ENCODE measurements around the gene ATRAID.
A peak's percentile ranks its signal among the peaks of the same experiment; 100 is the strongest.
"Not testable (repeated sequence)": the region's sequence is repeated elsewhere in the genome, so short reads cannot be mapped to it uniquely, and the experiment has no call there.

The ATRAID gene

DNA sequence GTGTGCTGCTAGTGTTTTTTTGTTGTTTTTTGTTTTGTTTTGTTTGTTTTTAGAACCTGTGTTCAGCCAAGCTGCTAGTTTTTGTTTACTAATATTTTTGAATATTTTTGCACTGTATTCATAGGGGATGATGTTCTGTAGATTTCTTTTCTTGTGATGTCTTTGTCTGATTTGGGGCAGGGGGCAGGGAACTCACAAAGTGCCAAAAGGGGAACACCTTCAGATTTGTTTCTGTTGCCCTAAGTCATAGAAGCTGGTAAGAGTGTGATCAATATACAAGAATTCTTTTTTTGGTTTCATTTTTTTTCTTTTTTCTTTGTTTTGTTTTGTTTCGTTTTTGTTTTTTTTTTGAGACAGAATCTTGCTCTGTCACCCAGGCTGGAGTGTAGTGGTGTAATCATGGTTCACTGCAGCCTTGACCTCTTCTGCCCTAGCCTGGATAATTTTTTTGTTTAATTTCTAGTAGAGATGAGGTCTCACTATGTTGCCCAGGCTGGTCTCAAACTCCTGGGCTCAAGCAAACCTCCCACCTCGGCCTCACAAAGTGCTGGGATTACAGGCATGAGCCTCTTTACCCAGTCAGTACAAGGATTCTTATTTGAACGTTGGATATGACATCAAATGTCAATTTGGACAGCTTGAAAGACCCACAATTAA, 32.4 kb upstream of the ATRAID start:
- H3K27ac Mint-ChIP-seq (ENCODE audit: low read depth) = no peak overlapping the region

DNA sequence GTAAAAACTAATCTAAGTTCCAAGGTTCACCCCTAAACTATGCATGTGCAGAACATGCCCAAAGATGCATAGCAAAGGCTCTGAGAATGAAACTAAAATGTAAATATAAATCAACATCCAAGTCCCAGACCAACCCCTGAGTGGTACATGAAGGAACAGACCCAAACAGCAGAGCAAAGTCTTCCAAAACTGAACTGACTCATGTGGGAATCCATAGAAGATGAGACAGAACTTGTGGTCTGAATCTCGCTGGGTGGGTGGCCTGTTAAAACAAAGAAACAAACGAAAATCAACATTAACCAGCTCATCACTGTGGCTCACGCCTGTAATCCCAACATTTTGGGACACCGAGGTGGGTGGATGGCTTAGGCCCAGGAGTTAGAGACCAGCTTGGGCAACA, 29.5 kb upstream of the ATRAID start:
- no peaks in the 10 kb centered on the region for H3K36me3 Mint-ChIP-seq (ENCODE audit: insufficient read depth)
- ATAC-seq (replicated peaks; ENCODE audit: extremely low read depth, poor library complexity, severe bottlenecking) (no peak), DNase-seq (ENCODE audit: low spot score in 2 of 2) (no peak)
- H3K4me3 Mint-ChIP-seq = no peak overlapping the region
- no peaks in the 10 kb centered on the region for H3K4me1 Mint-ChIP-seq
- H3K27me3 Mint-ChIP-seq = peaks cover 81% of the 10 kb centered on the region
- no peaks in the 10 kb centered on the region for H3K9me3 Mint-ChIP-seq
- H3K27ac Mint-ChIP-seq (ENCODE audit: low read depth) = no peak overlapping the region

More for the DNA sequence above, 32.4 kb upstream of the ATRAID start:
- H3K4me3 Mint-ChIP-seq = no peak overlapping the region
- no peaks in the 10 kb centered on the region for H3K4me1 Mint-ChIP-seq
- no peaks in the 10 kb centered on the region for H3K36me3 Mint-ChIP-seq (ENCODE audit: insufficient read depth)
- DNase-seq (ENCODE audit: low spot score in 2 of 2) (no peak), ATAC-seq (replicated peaks; ENCODE audit: extremely low read depth, poor library complexity, severe bottlenecking) (no peak)
- no peaks in the 10 kb centered on the region for H3K9me3 Mint-ChIP-seq
- H3K27me3 Mint-ChIP-seq = peaks cover 59% of the 10 kb centered on the region

DNA sequence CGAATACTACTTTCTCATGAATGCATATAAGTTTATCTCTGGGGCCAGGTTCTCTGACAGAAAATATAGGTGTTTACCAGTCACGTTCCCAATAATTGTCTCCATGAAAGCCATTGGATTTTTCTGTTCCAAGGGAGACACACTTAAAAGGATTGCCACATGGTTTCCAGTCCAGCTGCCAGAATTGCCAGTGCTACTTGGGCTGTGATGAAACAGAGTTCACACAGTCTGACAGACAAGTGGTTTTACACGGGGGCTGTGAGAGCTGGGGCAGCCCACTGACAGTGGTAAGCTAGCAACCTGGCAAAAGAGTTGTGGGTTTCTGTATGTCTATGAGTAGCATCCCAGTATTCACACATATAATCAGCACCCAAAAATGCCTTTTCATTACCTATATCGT, 27.7 kb upstream of the ATRAID start:
- no peak for ATAC-seq (replicated peaks; ENCODE audit: extremely low read depth, poor library complexity, severe bottlenecking)
- Mint-ChIP-seq H3K27ac (ENCODE audit: low read depth) (no peak overlapping the region), H3K36me3 (ENCODE audit: insufficient read depth) (no peaks in the 10 kb centered on the region), H3K27me3 (peaks cover 75% of the 10 kb centered on the region), H3K9me3 (no peaks in the 10 kb centered on the region), H3K4me3 (no peak overlapping the region), H3K4me1 (no peaks in the 10 kb centered on the region)
- no peak for DNase-seq (ENCODE audit: low spot score in 2 of 2)

DNA sequence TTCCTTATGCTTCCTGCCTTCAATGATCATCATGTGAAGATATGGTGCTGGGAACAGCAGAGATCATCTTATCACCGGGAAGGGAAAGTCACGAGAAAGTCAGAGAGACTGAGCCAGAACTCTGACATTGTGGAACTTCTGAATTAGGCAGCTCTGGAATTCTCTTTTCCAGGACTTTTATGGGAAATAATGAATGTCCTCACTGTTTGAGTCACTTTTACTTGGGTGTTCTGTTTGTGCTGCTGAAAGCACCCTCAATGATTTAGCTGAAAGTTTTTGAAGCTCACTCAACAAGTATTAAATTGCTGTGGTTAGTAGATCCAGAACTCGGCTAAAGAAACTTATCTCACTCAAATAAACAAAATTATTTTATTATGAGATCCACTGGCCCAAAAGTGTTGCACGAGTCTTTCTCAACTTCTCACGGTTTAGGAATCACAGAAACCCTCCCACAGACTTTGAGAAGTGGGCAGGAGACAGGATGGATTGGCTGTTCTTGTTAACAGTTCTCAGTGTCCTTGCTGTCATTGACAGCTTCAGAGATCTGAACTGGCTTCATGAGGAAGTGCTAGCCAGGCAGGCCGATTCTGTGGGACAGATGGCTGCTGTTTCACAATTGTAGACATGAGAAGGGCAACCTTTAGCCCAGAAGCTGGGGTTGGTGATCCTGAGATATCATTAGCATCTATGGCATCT, 26.4 kb upstream of the ATRAID start:
- H3K27me3 Mint-ChIP-seq = peaks cover 61% of the 10 kb centered on the region
- no peak for ATAC-seq (replicated peaks; ENCODE audit: extremely low read depth, poor library complexity, severe bottlenecking)

DNA sequence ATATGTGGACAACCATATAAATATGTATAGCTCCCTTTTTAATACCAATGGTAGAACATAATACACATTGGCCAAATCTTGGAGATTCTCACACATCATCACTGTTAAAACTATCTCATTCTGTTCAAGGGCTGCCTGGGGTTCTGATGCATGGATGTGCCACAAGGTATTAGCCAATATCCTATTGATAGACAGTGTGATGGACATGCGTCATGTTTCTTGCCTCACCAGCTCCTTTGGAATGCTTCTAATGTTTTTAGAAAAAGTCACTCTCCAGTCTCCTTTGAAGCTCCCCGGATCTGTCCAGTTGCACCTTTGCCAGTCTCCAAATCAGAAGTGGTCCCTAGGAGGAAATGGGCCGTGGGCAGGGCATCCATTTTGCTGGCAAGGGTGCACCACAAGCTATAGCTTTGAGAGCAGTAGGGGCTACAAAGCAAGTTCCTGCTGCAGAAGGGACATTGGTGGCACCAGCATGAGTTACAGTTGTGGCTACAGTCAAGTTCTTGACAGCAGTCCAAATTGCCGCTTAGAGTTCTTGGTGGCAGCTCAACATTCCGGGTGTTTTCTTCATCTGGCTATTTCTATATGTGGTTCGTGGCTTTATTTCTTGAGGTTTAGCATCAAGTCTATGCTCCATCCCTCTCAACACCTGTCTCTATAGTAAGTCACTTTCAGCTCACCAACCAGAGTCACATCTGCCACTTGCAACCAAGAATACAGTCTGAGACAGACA, 25.1 kb upstream of the ATRAID start:
- Mint-ChIP-seq H3K4me3 (no peak overlapping the region), H3K27ac (ENCODE audit: low read depth) (no peak overlapping the region), H3K4me1 (no peaks in the 10 kb centered on the region), H3K27me3 (peaks cover 48% of the 10 kb centered on the region), H3K9me3 (no peaks in the 10 kb centered on the region), H3K36me3 (ENCODE audit: insufficient read depth) (peaks cover 2% of the 10 kb centered on the region)
- DNase-seq (ENCODE audit: low spot score in 2 of 2) (no peak), ATAC-seq (replicated peaks; ENCODE audit: extremely low read depth, poor library complexity, severe bottlenecking) (no peak)

More for the DNA sequence above, 26.4 kb upstream of the ATRAID start:
- H3K4me1 Mint-ChIP-seq = no peaks in the 10 kb centered on the region
- DNase-seq (ENCODE audit: low spot score in 2 of 2) = no peak
- no peak overlapping the region for H3K4me3 Mint-ChIP-seq
- no peaks in the 10 kb centered on the region for H3K9me3 Mint-ChIP-seq
- no peak overlapping the region for H3K27ac Mint-ChIP-seq (ENCODE audit: low read depth)
- H3K36me3 Mint-ChIP-seq (ENCODE audit: insufficient read depth) = no peaks in the 10 kb centered on the region

DNA sequence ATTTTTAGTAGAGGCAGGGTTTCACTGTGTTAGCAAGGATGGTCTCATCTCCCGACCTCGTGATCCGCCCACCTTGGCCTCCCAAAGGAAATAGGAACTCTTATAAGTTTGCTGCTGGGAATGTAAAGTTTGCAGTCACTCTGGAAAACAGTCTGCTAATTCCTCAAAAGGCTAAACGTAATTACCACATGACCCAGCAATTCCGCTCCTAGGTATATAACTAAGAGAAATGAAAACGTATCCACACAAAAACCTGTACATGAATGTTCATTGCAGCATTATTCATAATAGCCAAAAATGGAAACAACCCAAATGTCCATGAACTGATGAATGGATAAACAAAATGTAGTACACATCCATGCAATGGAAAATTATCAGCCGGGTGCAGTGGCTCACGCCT, 21.9 kb upstream of the ATRAID start:
- H3K4me1 Mint-ChIP-seq = no peaks in the 10 kb centered on the region
- ATAC-seq (replicated peaks; ENCODE audit: extremely low read depth, poor library complexity, severe bottlenecking) (no peak), DNase-seq (ENCODE audit: low spot score in 2 of 2) (no peak)
- peaks cover 17% of the 10 kb centered on the region for H3K27me3 Mint-ChIP-seq
- no peak overlapping the region for H3K4me3 Mint-ChIP-seq
- H3K36me3 Mint-ChIP-seq (ENCODE audit: insufficient read depth) = peaks cover 2% of the 10 kb centered on the region
- H3K27ac Mint-ChIP-seq (ENCODE audit: low read depth) = no peak overlapping the region
- no peaks in the 10 kb centered on the region for H3K9me3 Mint-ChIP-seq

DNA sequence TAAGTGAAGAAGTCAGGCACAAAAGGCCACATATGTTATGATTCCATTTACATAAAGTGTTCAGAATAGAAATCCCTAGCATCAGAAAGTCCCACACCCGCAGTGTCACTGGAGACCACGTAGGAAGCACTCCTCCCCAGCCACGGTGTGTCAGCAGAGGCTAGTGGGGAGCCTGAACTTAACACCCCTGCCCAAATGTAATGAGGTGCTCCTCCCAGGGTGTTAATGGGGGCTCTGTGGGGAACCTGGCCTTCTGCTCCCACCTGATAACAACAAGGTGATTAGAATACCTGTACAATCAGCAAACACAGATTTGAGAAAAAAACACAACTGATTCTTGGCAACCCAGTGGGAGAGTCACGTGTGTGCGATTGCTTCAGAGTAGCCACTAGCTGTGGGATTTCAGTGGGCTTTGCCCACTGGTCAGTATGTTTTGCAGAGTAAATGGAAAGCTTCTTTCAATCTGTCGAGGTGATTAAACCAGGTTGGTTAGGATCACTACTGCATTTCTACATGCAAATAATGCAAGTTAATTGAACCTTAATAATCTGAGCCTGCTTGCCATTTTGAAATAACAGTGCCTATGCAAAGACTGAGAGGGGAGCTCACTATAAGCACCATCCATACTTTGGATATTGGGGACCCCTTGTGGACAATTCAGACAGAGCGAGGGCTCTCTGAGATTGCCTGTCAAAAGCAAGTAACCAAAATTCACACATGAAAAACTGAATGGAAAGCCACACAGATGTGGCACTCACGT, 20.6 kb upstream of the ATRAID start:
- Mint-ChIP-seq H3K36me3 (ENCODE audit: insufficient read depth) (peaks cover 2% of the 10 kb centered on the region), H3K9me3 (no peaks in the 10 kb centered on the region), H3K27me3 (peaks cover 9% of the 10 kb centered on the region), H3K4me1 (no peaks in the 10 kb centered on the region), H3K27ac (ENCODE audit: low read depth) (no peak overlapping the region), H3K4me3 (no peak overlapping the region)
- ATAC-seq (replicated peaks; ENCODE audit: extremely low read depth, poor library complexity, severe bottlenecking) = no peak
- peak in 1 of 2 donors; percentile 42 for DNase-seq (ENCODE audit: low spot score in 2 of 2)

DNA sequence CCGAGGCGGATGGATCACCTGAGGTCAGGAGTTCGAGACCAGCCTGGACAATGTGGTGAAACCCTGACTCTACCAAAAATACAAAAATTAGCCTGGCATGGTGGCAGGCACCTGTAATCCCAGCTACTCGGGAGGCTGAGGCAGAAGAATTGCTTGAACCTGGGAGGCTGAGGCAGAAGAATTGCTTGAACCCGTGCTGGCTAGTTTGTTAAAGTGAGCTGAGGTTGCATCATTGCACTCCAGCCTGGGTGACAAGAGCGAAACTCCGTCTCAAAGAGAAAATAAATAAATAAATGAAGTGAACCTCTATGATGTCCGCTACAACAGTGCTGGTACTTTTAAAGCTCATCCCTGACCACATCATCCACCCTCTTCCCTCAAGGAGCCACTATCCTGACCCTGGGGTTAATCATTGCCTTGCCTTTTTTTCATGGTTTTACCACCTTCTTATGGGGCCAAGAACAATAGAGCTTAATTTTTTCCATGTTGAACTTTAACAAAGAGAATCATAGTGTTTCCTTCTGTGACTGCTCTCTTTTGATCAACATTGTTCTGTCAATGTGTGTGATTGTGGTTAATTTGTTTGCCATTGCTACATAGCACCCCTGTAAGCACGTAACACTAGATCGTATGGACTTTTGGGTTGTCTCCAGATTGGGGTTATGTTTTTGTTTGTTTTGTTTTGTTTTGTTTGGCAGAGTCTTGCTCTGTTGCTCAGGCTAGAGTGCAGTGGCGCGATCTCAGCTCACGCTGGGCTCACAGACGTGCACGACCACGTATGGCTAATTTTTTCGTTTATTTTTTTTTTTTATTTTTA, 17.1 kb upstream of the ATRAID start:
- DNase-seq (ENCODE audit: low spot score in 2 of 2) (no peak), ATAC-seq (replicated peaks; ENCODE audit: extremely low read depth, poor library complexity, severe bottlenecking) (no peak)
- H3K4me1 Mint-ChIP-seq = no peaks in the 10 kb centered on the region
- H3K27me3 Mint-ChIP-seq = no peaks in the 10 kb centered on the region
- no peaks in the 10 kb centered on the region for H3K9me3 Mint-ChIP-seq
- no peak overlapping the region for H3K27ac Mint-ChIP-seq (ENCODE audit: low read depth)
- no peak overlapping the region for H3K4me3 Mint-ChIP-seq
- H3K36me3 Mint-ChIP-seq (ENCODE audit: insufficient read depth) = peaks cover 7% of the 10 kb centered on the region

DNA sequence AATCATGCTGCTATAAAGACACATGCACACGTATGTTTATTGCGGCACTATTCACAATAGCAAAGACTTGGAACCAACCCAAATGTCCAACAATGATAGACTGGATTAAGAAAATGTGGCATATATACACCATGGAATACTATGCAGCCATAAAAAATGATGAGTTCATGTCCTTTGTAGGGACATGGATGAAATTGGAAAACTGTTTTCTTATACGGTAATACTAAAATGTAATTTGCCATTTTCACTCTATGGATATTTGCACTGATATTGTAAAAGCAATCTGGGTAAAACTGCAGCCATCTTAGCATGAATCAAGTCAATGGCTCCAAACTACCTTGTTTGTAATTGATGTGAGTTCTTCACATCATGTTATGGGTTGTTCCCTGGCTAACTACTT, 16.0 kb upstream of the ATRAID start:
- H3K4me1 Mint-ChIP-seq; H3K9me3 Mint-ChIP-seq; H3K27ac Mint-ChIP-seq (ENCODE audit: low read depth); H3K4me3 Mint-ChIP-seq; H3K27me3 Mint-ChIP-seq; H3K36me3 Mint-ChIP-seq (ENCODE audit: insufficient read depth); DNase-seq (ENCODE audit: low spot score in 2 of 2); ATAC-seq (replicated peaks; ENCODE audit: extremely low read depth, poor library complexity, severe bottlenecking): not testable (repeated sequence)

DNA sequence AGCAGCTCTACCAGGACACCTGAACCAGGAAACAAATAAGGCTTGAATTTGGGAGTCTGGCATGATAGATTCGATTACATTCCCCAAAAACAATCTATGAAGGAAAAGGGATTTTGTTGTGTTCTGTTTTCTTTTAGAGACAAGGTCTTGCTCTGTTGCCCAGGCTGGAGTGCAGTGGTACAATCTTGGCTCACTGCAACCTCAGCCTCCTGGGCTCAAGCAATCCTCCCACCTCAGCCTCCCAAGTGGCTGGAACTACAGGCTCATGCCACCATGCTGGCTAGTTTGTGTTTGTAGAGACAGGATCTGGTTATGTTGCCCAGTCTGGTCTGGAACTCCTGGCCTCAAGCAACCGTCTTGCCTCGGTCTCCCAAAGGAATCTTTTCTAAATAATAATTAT, 13.8 kb upstream of the ATRAID start:
- H3K4me3 Mint-ChIP-seq; H3K4me1 Mint-ChIP-seq; H3K9me3 Mint-ChIP-seq; H3K27me3 Mint-ChIP-seq; ATAC-seq (replicated peaks; ENCODE audit: extremely low read depth, poor library complexity, severe bottlenecking); H3K27ac Mint-ChIP-seq (ENCODE audit: low read depth); DNase-seq (ENCODE audit: low spot score in 2 of 2): not testable (repeated sequence)
- H3K36me3 Mint-ChIP-seq (ENCODE audit: insufficient read depth) = peaks cover 18% of the 10 kb centered on the region

DNA sequence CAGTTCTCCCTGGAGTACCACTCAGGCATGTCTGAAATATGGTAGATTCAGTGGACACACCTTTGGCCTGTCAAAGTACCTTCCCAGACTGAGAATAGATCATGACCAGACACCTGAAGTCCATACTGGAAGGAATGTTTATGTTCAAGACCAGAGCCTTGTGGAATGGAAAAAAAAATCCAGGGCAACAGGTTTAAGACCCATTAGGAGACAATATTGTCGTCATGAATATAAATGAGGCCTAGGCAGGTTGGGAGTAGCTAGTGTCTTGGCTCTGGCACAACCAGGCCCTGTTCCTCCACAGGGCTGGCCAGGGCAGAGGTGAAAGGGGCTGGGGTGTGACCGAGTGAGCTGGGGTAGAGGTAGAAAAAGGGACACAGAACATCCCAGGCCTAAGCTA, 13.2 kb upstream of the ATRAID start:
- H3K4me1 Mint-ChIP-seq = no peaks in the 10 kb centered on the region
- H3K27me3 Mint-ChIP-seq = no peaks in the 10 kb centered on the region
- H3K36me3 Mint-ChIP-seq (ENCODE audit: insufficient read depth) = peaks cover 20% of the 10 kb centered on the region
- H3K4me3 Mint-ChIP-seq = no peak overlapping the region
- no peak overlapping the region for H3K27ac Mint-ChIP-seq (ENCODE audit: low read depth)
- H3K9me3 Mint-ChIP-seq = no peaks in the 10 kb centered on the region
- DNase-seq (ENCODE audit: low spot score in 2 of 2) (no peak), ATAC-seq (replicated peaks; ENCODE audit: extremely low read depth, poor library complexity, severe bottlenecking) (no peak)

DNA sequence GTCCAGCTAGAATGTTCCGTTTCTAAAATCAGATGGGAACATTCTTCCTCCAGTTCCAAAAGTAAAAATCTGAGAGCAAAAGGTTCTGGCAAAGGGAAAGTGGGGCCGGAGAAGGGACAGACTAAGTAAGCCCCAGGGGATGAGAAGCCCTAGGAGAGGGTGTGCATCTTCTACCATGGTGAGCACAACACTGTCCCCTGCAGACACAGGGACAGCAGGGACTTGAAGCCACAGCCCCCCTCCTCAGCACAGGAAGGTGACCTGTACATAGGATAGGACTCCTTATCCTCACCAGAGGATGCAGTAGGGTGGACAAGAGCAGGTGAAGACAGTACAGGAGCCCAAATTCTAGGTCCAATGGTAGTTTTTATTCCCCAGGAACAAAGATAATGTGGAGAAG, 12.6 kb upstream of the ATRAID start:
- Mint-ChIP-seq H3K27ac (ENCODE audit: low read depth) (no peak overlapping the region), H3K4me3 (no peak overlapping the region), H3K4me1 (no peaks in the 10 kb centered on the region), H3K27me3 (no peaks in the 10 kb centered on the region), H3K36me3 (ENCODE audit: insufficient read depth) (peaks cover 21% of the 10 kb centered on the region), H3K9me3 (no peaks in the 10 kb centered on the region)
- DNase-seq (ENCODE audit: low spot score in 2 of 2) = no peak
- ATAC-seq (replicated peaks; ENCODE audit: extremely low read depth, poor library complexity, severe bottlenecking) = no peak
